GM12878 (cell line): ENCODE data around the gene AMHR2. TPM values are rescaled to one million over a fixed set of nuclear protein-coding genes. Genes with fewer than 3 reads are reported as not detected.
A peak's percentile ranks its signal among the peaks of the same experiment; 100 is the strongest.
"Not testable (repeated sequence)": the region's sequence is repeated elsewhere in the genome, so short reads cannot be mapped to it uniquely, and the experiment has no call there.

Experiments
- ATAC-seq: fragments of 200-7000 bp; cut with Tn5 transposase; 3 replicates; pipeline ENCODE4 v1.9.1; 2020; ENCODE audit warnings: mild to moderate bottlenecking, moderate library complexity
- BruUV-seq: library from RNA; stranded (reverse); fragments of 400-500 nt; replicated peaks from 2 replicates; lab custom pipeline; 2021; lab: Mats Ljungman, UMichigan
- CTCF ChIA-PET: fragments of 300-600 bp; sonication (Branson Sonifier 250); formaldehyde crosslinking; extraction: SDS; loops from one replicate; lab custom pipeline; 2021; ENCODE audit warnings: inconsistent platforms; lab: Yijun Ruan, JAX
- POLR2A ChIA-PET: fragments of 350-600 bp; formaldehyde crosslinking; extraction: SDS; loops from one replicate; lab custom pipeline; 2021; ENCODE audit warnings: inconsistent platforms; lab: Charles Lee
- RAD21 ChIA-PET: fragments of 300-600 bp; sonication (Branson Sonifier 250); formaldehyde crosslinking; loops from one replicate; lab custom pipeline; 2023; ENCODE audit warnings: antibody characterized with exemption; ENCODE audit not compliant: unreplicated experiment; lab: Charles Lee
- SMC1A ChIA-PET: fragments of 300-600 bp; sonication (Branson Sonifier 250); formaldehyde crosslinking; loops from one replicate; lab custom pipeline; 2023; ENCODE audit not compliant: unreplicated experiment, uncharacterized antibody; lab: Charles Lee
- DNase-seq: peaks from one replicate; pipeline ENCODE4 v3.0.0-alpha.2; 2011; ENCODE audit warnings: low read depth, low spot score
- FAIRE-seq: peaks from 3 replicates; lab custom pipeline; 2011; peaks lifted over from hg19 to GRCh38; lab: Jason Lieb, UNC
- H2AFZ ChIP-seq: 2 replicates; pipeline ENCODE4 v1.6.0; 2011; ENCODE audit warnings: low read depth, low read length, control low read depth; ENCODE audit not compliant: control insufficient read depth
- H3K27ac ChIP-seq: 2 replicates; pipeline ENCODE4 v1.5.1; 2011; ENCODE audit warnings: control low read depth; ENCODE audit not compliant: control insufficient read depth, insufficient read depth
- H3K27me3 ChIP-seq, 2 experiments: replicated peaks in 1 of 2; 2 replicates each; pipeline versions ENCODE4 v1.6.0 to v1.6.1; 2011; ENCODE audit warnings: low read length in 1 of 2; ENCODE audit not compliant: control insufficient read depth in 2 of 2, insufficient read depth in 2 of 2
- H3K36me3 ChIP-seq, 2 experiments: 2 replicates each; pipeline ENCODE4 v1.5.1; 2011; ENCODE audit warnings: low read length in 1 of 2; ENCODE audit not compliant: control insufficient read depth in 2 of 2, insufficient read depth in 2 of 2
- H3K4me1 ChIP-seq: 2 replicates; pipeline ENCODE4 v1.6.1; 2011; ENCODE audit warnings: mild to moderate bottlenecking, low read length, moderate library complexity, mixed read lengths; ENCODE audit not compliant: control insufficient read depth, insufficient read depth
- H3K4me2 ChIP-seq: 2 replicates; pipeline ENCODE4 v1.6.0; 2011; ENCODE audit warnings: control low read depth; ENCODE audit not compliant: control insufficient read depth, insufficient read depth
- H3K4me3 ChIP-seq: fragments of 200-600 bp; sonication (generic); 2 replicates; pipeline ENCODE4 v1.5.1; 2016
- H3K79me2 ChIP-seq: 2 replicates; pipeline ENCODE4 v1.6.0; 2011; ENCODE audit warnings: low read length; ENCODE audit not compliant: control insufficient read depth, insufficient read depth
- H3K9ac ChIP-seq: 2 replicates; pipeline ENCODE4 v1.8.0; 2011; ENCODE audit warnings: low read length, control low read depth, mixed read lengths; ENCODE audit not compliant: control insufficient read depth, insufficient read depth
- H3K9me3 ChIP-seq: replicated peaks from 3 replicates; pipeline ENCODE4 v1.5.1; 2011; ENCODE audit warnings: mild to moderate bottlenecking, low read length; ENCODE audit not compliant: control insufficient read depth, insufficient read depth
- H4K20me1 ChIP-seq: 2 replicates; pipeline ENCODE4 v1.6.0; 2011; ENCODE audit not compliant: control insufficient read depth, insufficient read depth
- BCL11A ChIP-seq: IDR thresholded peaks from 2 replicates; pipeline ENCODE4 v1.6.1; 2011; ENCODE audit warnings: low read depth, low read length
- BMI1 ChIP-seq: fragments of 450-650 bp; IDR thresholded peaks from 2 replicates; pipeline ENCODE4 v1.6.1; 2016; ENCODE audit warnings: mild to moderate bottlenecking, moderate library complexity, borderline replicate concordance
- HDAC6 ChIP-seq: fragments of 200-600 bp; sonication (generic); IDR thresholded peaks from one replicate; pipeline ENCODE4 v1.8.0; 2017; ENCODE audit warnings: antibody characterized with exemption; ENCODE audit not compliant: unreplicated experiment
- SPI1 ChIP-seq: IDR thresholded peaks from 2 replicates; pipeline ENCODE4 v1.6.1; 2011; ENCODE audit warnings: low read depth, mild to moderate bottlenecking, low read length, moderate library complexity, borderline replicate concordance; ENCODE audit not compliant: insufficient read depth
- TCF3 ChIP-seq: IDR thresholded peaks from 2 replicates; pipeline ENCODE4 v1.6.1; 2012; ENCODE audit warnings: low read depth, mild to moderate bottlenecking, low read length, borderline replicate concordance; ENCODE audit not compliant: insufficient read depth
- ZNF24 ChIP-seq: fragments of 450-650 bp; IDR thresholded peaks from 2 replicates; pipeline ENCODE4 v1.6.1; 2017; ENCODE audit warnings: antibody characterized with exemption, mild to moderate bottlenecking
- WGBS: methylation state at CpG from one replicate; pipeline ENCODE4 v1.1.6; 2016; ENCODE audit warnings: low lambda C conversion rate; ENCODE audit not compliant: insufficient replicate concordance, insufficient coverage; ENCODE audit errors: missing lambda C conversion rate; 5-methylcytosine and 5-hydroxymethylcytosine counted together
- in situ Hi-C: fragments of 300-500 bp; cut with MboI; formaldehyde crosslinking; loops from 9 replicates; pipeline ENCODE4 v1.14.3; 2018; ENCODE audit warnings: mixed read lengths
- intact Hi-C: fragments of 100-400 bp; cut with micrococcal nuclease; formaldehyde crosslinking; loops from one replicate; pipeline ENCODE4 v1.14.2; 2022; ENCODE audit not compliant: unreplicated experiment
- polyA plus RNA-seq, 11 experiments: library from polyadenylated mRNA; depleted of rRNA in 4 of 11; unstranded in 6 of 11; stranded (reverse) in 5 of 11; fragments of >200 nt; fragmentation: Nextera tagmentation in 4 of 11; fragmentation: Illumina TruSeq in 1 of 11; extraction: Ambion mirVana in 4 of 11; extraction: Trizol in 1 of 11; gene quantifications; 1 replicate in 1 of 11; 2 replicates in 10 of 11; pipeline versions ENCODE4 v1.2.1 to v1.2.3, GENCODE V29; 2011 to 2016; ENCODE audit warnings: inconsistent platforms in 2 of 11, missing spikeins in 2 of 11, low read depth in 1 of 11
- total RNA-seq, 4 experiments: library from RNA; depleted of rRNA in 3 of 4; stranded (reverse); fragments of >200 nt in 3 of 4; fragmentation: Illumina TruSeq in 1 of 4; extraction: Trizol in 1 of 4; gene quantifications; 2 replicates each; pipeline versions ENCODE4 v1.2.1 to v1.2.3, GENCODE V29; 2013 to 2021
- TF ChIP-seq, protein P1 (sequence below): fragments of 450-650 bp; IDR thresholded peaks from 2 replicates; pipeline ENCODE4 v1.6.1; 2017; ENCODE audit warnings: mild to moderate bottlenecking
- TF ChIP-seq, protein P2 (sequence below): fragments of 450-650 bp; IDR thresholded peaks from 2 replicates; pipeline ENCODE4 v1.6.1; 2017; ENCODE audit warnings: borderline replicate concordance

The AMHR2 gene
- total and polyA plus RNA-seq, 10 of the 15 experiments (the other 5 are each of a cell fraction or from before 2014, with no cell fraction given), result 0.06 TPM; not detected in 9

DNA sequence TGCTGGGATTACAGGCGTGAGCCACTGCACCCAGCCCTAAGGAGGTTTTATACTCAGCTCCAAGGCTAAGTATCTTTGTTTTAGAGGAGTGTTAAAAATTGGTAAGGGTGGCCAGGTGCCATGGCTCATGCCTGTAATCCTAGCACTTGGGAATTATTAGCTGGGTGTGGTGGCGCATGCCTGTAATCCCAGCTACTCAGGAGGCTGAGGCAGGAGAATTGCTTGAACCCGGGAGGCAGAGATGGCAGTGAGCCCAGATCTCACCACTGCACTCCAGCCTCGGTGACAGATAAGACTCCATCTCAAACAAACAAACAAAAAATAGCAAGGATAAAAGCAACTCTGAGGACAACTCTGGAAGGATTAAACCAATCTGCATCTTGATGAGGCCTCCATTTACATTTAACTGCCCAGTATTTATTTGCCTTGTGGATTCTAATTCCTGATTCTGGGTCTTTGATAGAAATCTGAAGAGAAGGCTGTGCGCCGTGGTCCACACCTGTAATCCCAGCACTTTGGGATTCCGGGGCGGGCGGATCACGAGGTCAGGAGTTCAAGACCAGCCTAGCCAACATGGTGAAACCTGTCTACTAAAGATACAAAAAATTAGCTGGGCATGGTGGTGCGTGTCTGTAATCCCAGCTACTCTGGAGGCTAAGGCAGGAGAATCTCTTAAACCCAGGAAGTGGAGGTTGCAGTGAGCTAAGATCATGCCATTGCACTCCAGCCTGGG, 21.1 kb downstream of the AMHR2 start:
- H3K36me3 ChIP-seq, result peaks cover 0 to 12% of the 10 kb centered on the region in 2 experiments; a peak in 1 of 4 replicates
- BruUV-seq, RAD21 ChIA-PET, H2AFZ ChIP-seq, FAIRE-seq, H3K27me3 ChIP-seq, DNase-seq, ATAC-seq, H3K4me3 ChIP-seq, in situ Hi-C loops, intact Hi-C loops, H4K20me1 ChIP-seq, H3K9me3 ChIP-seq, H3K9ac ChIP-seq, H3K4me1 ChIP-seq, H3K27ac ChIP-seq: not testable (repeated sequence)
- WGBS, result 94% methylated on average over 11 of the region's 11 CpGs
- ChIA-PET SMC1A (interaction anchor here (0.6 to 1.4 kb wide), 2 partner anchors 37 to 1371 kb away, joined by 3 to 4 read pairs; no protein-coding TSS in a partner anchor), CTCF (interaction anchor here (0.6 to 1.3 kb wide), 5 partner anchors 28 to 116 kb away, joined by 3 read pairs; no protein-coding TSS in a partner anchor), POLR2A (interaction anchor here (1.4 kb wide), 1 partner anchor 56 kb away, joined by 5 read pairs; the partner anchor contains the start of gene TARBP2)
- peaks cover 26% of the 10 kb centered on the region for H3K79me2 ChIP-seq
- H3K4me2 ChIP-seq, result peak overlapping the region; percentile 48; the same call in 1 of the 2 replicates

DNA sequence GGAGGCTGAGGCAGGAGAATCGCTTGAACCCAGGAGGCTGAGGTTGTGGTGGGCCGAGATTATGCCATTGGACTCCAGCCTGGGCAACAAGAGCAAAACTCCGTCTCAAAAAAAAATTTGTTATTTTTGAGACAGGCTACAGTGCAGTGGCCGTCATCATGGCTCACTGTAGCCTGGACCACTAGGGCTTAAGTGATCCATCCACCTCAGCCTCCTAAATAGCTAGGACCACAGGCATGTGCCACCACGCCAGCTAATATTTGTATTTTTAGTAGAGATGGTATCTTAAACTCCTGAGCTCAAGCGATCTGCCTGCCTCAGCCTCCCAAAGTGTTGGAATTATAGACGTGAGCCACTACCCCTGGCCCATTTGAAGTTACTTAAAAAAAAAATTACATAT, 27.3 kb downstream of the AMHR2 start:
- Histone ChIP-seq H3K27me3 (no peaks in the 10 kb centered on the region), H3K79me2 (peaks cover 38% of the 10 kb centered on the region), H3K4me1 (peaks cover 5% of the 10 kb centered on the region), H3K4me3 (no peak overlapping the region), H3K9me3 (no peaks in the 10 kb centered on the region), H2AFZ (no peak overlapping the region), H3K27ac (no peak overlapping the region), H3K4me2 (no peak overlapping the region), H3K9ac (no peak overlapping the region), H3K36me3 (peaks cover 4 to 19% of the 10 kb centered on the region in 2 experiments), H4K20me1 (peaks cover 6% of the 10 kb centered on the region)
- ChIA-PET RAD21 (interaction anchor here (1.0 kb wide), 1 partner anchor 50 kb away, joined by 4 read pairs; the partner anchor contains the start of gene TARBP2), POLR2A (interaction anchor here (1.4 kb wide), 1 partner anchor 72 kb away, joined by 10 read pairs; the partner anchor contains the start of gene SP1), SMC1A (interaction anchor here (1.8 kb wide), 1 partner anchor 19 kb away, joined by 5 read pairs; no protein-coding TSS in a partner anchor), CTCF (interaction anchor here (0.6 to 2.2 kb wide), 9 partner anchors 15 to 130 kb away, joined by 3 to 7 read pairs (median 4); partner anchors contain the start of genes MAP3K12 and TARBP2)
- in situ Hi-C loops (no loop called here), intact Hi-C loops (loop anchor here (5.0 kb wide), 1 partner anchor 51 kb away; the partner anchor contains the start of gene TARBP2)
- ATAC-seq, result no peak
- TF ChIP-seq BCL11A (no peak), BMI1 (no peak), ZNF24 (no peak), TCF3 (no peak), SPI1 (no peak), HDAC6 (no peak)
- TF ChIP-seq, protein P1, sequence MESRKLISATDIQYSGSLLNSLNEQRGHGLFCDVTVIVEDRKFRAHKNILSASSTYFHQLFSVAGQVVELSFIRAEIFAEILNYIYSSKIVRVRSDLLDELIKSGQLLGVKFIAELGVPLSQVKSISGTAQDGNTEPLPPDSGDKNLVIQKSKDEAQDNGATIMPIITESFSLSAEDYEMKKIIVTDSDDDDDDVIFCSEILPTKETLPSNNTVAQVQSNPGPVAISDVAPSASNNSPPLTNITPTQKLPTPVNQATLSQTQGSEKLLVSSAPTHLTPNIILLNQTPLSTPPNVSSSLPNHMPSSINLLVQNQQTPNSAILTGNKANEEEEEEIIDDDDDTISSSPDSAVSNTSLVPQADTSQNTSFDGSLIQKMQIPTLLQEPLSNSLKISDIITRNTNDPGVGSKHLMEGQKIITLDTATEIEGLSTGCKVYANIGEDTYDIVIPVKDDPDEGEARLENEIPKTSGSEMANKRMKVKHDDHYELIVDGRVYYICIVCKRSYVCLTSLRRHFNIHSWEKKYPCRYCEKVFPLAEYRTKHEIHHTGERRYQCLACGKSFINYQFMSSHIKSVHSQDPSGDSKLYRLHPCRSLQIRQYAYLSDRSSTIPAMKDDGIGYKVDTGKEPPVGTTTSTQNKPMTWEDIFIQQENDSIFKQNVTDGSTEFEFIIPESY, result no peak
- TF ChIP-seq, protein P2, sequence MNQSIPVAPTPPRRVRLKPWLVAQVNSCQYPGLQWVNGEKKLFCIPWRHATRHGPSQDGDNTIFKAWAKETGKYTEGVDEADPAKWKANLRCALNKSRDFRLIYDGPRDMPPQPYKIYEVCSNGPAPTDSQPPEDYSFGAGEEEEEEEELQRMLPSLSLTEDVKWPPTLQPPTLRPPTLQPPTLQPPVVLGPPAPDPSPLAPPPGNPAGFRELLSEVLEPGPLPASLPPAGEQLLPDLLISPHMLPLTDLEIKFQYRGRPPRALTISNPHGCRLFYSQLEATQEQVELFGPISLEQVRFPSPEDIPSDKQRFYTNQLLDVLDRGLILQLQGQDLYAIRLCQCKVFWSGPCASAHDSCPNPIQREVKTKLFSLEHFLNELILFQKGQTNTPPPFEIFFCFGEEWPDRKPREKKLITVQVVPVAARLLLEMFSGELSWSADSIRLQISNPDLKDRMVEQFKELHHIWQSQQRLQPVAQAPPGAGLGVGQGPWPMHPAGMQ, result no peak
- FAIRE-seq, result no peak
- no TSS peak for BruUV-seq
- WGBS, result 83% methylated on average over 7 of the region's 7 CpGs
- no peak for DNase-seq
